Trophoblast cell (in vitro differentiated cells and primary cell): Measurements from ENCODE around the gene C3orf70.

Source experiments
- DNase-seq, 2 donors: peaks; one replicate each; pipeline ENCODE4 v3.0.0-alpha.2; 2016
- H2AFZ ChIP-seq: 2 replicates; pipeline ENCODE4 v1.6.1; 2013; ENCODE audit warnings: low read length, moderate library complexity, mild to moderate bottlenecking; ENCODE audit not compliant: insufficient read depth, poor library complexity
- H2AK5ac ChIP-seq: 2 replicates; pipeline ENCODE4 v1.6.1; 2013; ENCODE audit warnings: mild to moderate bottlenecking, low read length
- H2BK120ac ChIP-seq: 2 replicates; pipeline ENCODE4 v1.6.1; 2013; ENCODE audit warnings: low read length, mild to moderate bottlenecking, moderate library complexity; ENCODE audit not compliant: insufficient read depth, poor library complexity
- H2BK12ac ChIP-seq: 2 replicates; pipeline ENCODE4 v1.6.1; 2013; ENCODE audit warnings: mild to moderate bottlenecking, low read length, moderate library complexity
- H2BK5ac ChIP-seq: 2 replicates; pipeline ENCODE4 v1.6.1; 2013; ENCODE audit warnings: low read length, low read depth, moderate library complexity, mild to moderate bottlenecking; ENCODE audit not compliant: poor library complexity
- H3K14ac ChIP-seq: 2 replicates; pipeline ENCODE4 v1.6.1; 2013; ENCODE audit warnings: mild to moderate bottlenecking, low read length
- H3K18ac ChIP-seq: 2 replicates; pipeline ENCODE4 v1.6.1; 2013; ENCODE audit warnings: mild to moderate bottlenecking, low read length
- H3K23ac ChIP-seq: 2 replicates; pipeline ENCODE4 v1.6.1; 2013; ENCODE audit warnings: low read length
- H3K27ac ChIP-seq: 2 replicates; pipeline ENCODE4 v1.5.1; 2013; ENCODE audit warnings: low read depth, mild to moderate bottlenecking, inconsistent platforms, low read length, moderate library complexity
- H3K27me3 ChIP-seq: 2 replicates; pipeline ENCODE4 v1.6.1; 2013; ENCODE audit warnings: inconsistent platforms, mild to moderate bottlenecking, low read length, moderate library complexity; ENCODE audit not compliant: insufficient read depth
- H3K36me3 ChIP-seq, 2 experiments: 1 replicate in 1 of 2; 2 replicates in 1 of 2; pipeline ENCODE4 v1.6.1; 2013; ENCODE audit warnings: low read length in 2 of 2, mild to moderate bottlenecking in 2 of 2, moderate library complexity in 1 of 2; ENCODE audit not compliant: insufficient read depth in 2 of 2, control insufficient read depth in 1 of 2
- H3K4ac ChIP-seq: 2 replicates; pipeline ENCODE4 v1.6.1; 2013; ENCODE audit warnings: low read depth, mild to moderate bottlenecking, low read length, moderate library complexity
- H3K4me1 ChIP-seq, 2 experiments: 1 replicate in 1 of 2; 2 replicates in 1 of 2; pipeline ENCODE4 v1.6.1; 2013; ENCODE audit warnings: low read length in 2 of 2, mild to moderate bottlenecking in 2 of 2, moderate library complexity in 1 of 2; ENCODE audit not compliant: insufficient read depth in 2 of 2, control insufficient read depth in 1 of 2
- H3K4me2 ChIP-seq: 2 replicates; pipeline ENCODE4 v1.6.1; 2013; ENCODE audit warnings: inconsistent platforms, mild to moderate bottlenecking, low read length, moderate library complexity
- H3K4me3 ChIP-seq: 2 replicates; pipeline ENCODE4 v1.5.1; 2013; ENCODE audit warnings: mild to moderate bottlenecking, low read depth, low read length, inconsistent platforms
- H3K79me1 ChIP-seq: one replicate; pipeline ENCODE4 v1.6.1; 2013; ENCODE audit warnings: low read length
- H3K79me2 ChIP-seq: 2 replicates; pipeline ENCODE4 v1.6.1; 2013; ENCODE audit warnings: low read length, mild to moderate bottlenecking; ENCODE audit not compliant: control insufficient read depth, insufficient read depth, poor library complexity
- H3K9ac ChIP-seq: 2 replicates; pipeline ENCODE4 v1.6.1; 2013; ENCODE audit warnings: mild to moderate bottlenecking, low read length
- H3K9me3 ChIP-seq: 2 replicates; pipeline ENCODE4 v1.6.1; 2013; ENCODE audit warnings: low read depth, mild to moderate bottlenecking, control low read depth, inconsistent platforms, low read length; ENCODE audit not compliant: insufficient read depth
- H4K12ac ChIP-seq: 2 replicates; pipeline ENCODE4 v1.6.1; 2013; ENCODE audit warnings: low read depth, mild to moderate bottlenecking, low read length, moderate library complexity
- H4K8ac ChIP-seq: 2 replicates; pipeline ENCODE4 v1.6.1; 2013; ENCODE audit warnings: low read depth, mild to moderate bottlenecking, low read length, moderate library complexity
- H4K91ac ChIP-seq: one replicate; pipeline ENCODE4 v1.6.1; 2013; ENCODE audit warnings: low read depth, mild to moderate bottlenecking, low read length, moderate library complexity
- WGBS: extraction: QIAGEN DNeasy Blood & Tissue Kit; methylation state at CpG from one replicate; pipeline ENCODE4 v1.1.7; 2013; ENCODE audit warnings: missing lambda C conversion rate; ENCODE audit not compliant: insufficient read length, insufficient coverage; ENCODE audit errors: extremely low coverage; 5-methylcytosine and 5-hydroxymethylcytosine counted together

Gene C3orf70

GRCh38 chr3:185066251-185066650 is 86.6 kb downstream of the C3orf70 start:
- H3K23ac ChIP-seq = no peak overlapping the region
- H4K8ac ChIP-seq = no peak overlapping the region
- H4K91ac ChIP-seq = no peak overlapping the region
- H3K4me3 ChIP-seq = no peak overlapping the region
- H3K9me3 ChIP-seq = peaks cover 2% of the 10 kb centered on the region
- H2BK5ac ChIP-seq = no peak overlapping the region
- H3K79me2 ChIP-seq = no peaks in the 10 kb centered on the region
- no peak overlapping the region for H2AFZ ChIP-seq
- no peak for DNase-seq
- H3K18ac ChIP-seq = no peak overlapping the region
- H3K27ac ChIP-seq = no peak overlapping the region
- no peak overlapping the region for H4K12ac ChIP-seq
- no peak overlapping the region for H3K4ac ChIP-seq
- no peak overlapping the region for H2AK5ac ChIP-seq
- no peak overlapping the region for H2BK12ac ChIP-seq
- no peak overlapping the region for H2BK120ac ChIP-seq
- H3K14ac ChIP-seq = no peak overlapping the region
- H3K27me3 ChIP-seq = no peaks in the 10 kb centered on the region
- no CpG with 5 or more reads among the region's 4 CpGs for WGBS
- peaks cover 0 to 2% of the 10 kb centered on the region in 2 experiments for H3K4me1 ChIP-seq
- no peak overlapping the region for H3K9ac ChIP-seq
- no peaks in the 10 kb centered on the region for H3K79me1 ChIP-seq
- no peak overlapping the region for H3K4me2 ChIP-seq
- H3K36me3 ChIP-seq = no peaks in the 10 kb centered on the region

- H4K91ac ChIP-seq = no peak overlapping the region
- H3K9me3 ChIP-seq = peaks cover 5% of the 10 kb centered on the region
- no peak overlapping the region for H3K18ac ChIP-seq
- H3K4me1 ChIP-seq = peaks cover 0 to 2% of the 10 kb centered on the region in 2 experiments
- H2BK5ac ChIP-seq = no peak overlapping the region
- no peak overlapping the region for H3K4me2 ChIP-seq
- no peak overlapping the region for H3K23ac ChIP-seq
- no peaks in the 10 kb centered on the region for H3K79me2 ChIP-seq
- no peak overlapping the region for H2BK120ac ChIP-seq
- H3K79me1 ChIP-seq = no peaks in the 10 kb centered on the region
- H2AK5ac ChIP-seq = no peak overlapping the region
- H3K27me3 ChIP-seq = no peaks in the 10 kb centered on the region
- H4K12ac ChIP-seq = no peak overlapping the region
- H3K9ac ChIP-seq = no peak overlapping the region
- no peak overlapping the region for H3K14ac ChIP-seq
- no peak overlapping the region for H3K4me3 ChIP-seq
- no peak for DNase-seq
- no peak overlapping the region for H4K8ac ChIP-seq
- no CpG with 5 or more reads among the region's 3 CpGs for WGBS
- no peak overlapping the region for H3K27ac ChIP-seq
- no peak overlapping the region for H3K4ac ChIP-seq
- no peak overlapping the region for H2AFZ ChIP-seq
- no peak overlapping the region for H2BK12ac ChIP-seq
- no peaks in the 10 kb centered on the region for H3K36me3 ChIP-seq
Measured at GRCh38 chr3:185065059-185065458, 87.8 kb downstream of the C3orf70 start.

- Histone ChIP-seq H3K36me3 (no peaks in the 10 kb centered on the region), H3K9me3 (peaks cover 5% of the 10 kb centered on the region), H3K79me1 (no peaks in the 10 kb centered on the region), H3K79me2 (no peaks in the 10 kb centered on the region), H3K4me2 (no peak overlapping the region), H2BK5ac (no peak overlapping the region), H3K23ac (no peak overlapping the region), H4K8ac (no peak overlapping the region), H4K91ac (no peak overlapping the region), H3K4ac (no peak overlapping the region), H3K4me1 (no peaks in the 10 kb centered on the region), H2BK12ac (no peak overlapping the region), H4K12ac (no peak overlapping the region), H3K27ac (no peak overlapping the region), H2AFZ (no peak overlapping the region), H3K9ac (no peak overlapping the region), H2AK5ac (no peak overlapping the region), H3K18ac (no peak overlapping the region), H3K4me3 (no peak overlapping the region), H3K27me3 (no peaks in the 10 kb centered on the region), H3K14ac (no peak overlapping the region), H2BK120ac (no peak overlapping the region)
- DNase-seq = no peak
- WGBS = no CpG with 5 or more reads among the region's 3 CpGs
Measured at GRCh38 chr3:185063431-185063830, 89.4 kb downstream of the C3orf70 start.

- DNase-seq = no peak
- Histone ChIP-seq H2BK120ac (no peak overlapping the region), H3K4ac (no peak overlapping the region), H2BK5ac (no peak overlapping the region), H4K8ac (no peak overlapping the region), H3K79me1 (no peaks in the 10 kb centered on the region), H2BK12ac (no peak overlapping the region), H3K36me3 (peaks cover 0 to 2% of the 10 kb centered on the region in 2 experiments), H3K14ac (no peak overlapping the region), H3K9ac (no peak overlapping the region), H3K27me3 (no peaks in the 10 kb centered on the region), H4K91ac (no peak overlapping the region), H3K79me2 (no peaks in the 10 kb centered on the region), H3K18ac (no peak overlapping the region), H2AFZ (no peak overlapping the region), H3K4me1 (no peaks in the 10 kb centered on the region), H3K4me2 (no peak overlapping the region), H3K4me3 (no peak overlapping the region), H3K27ac (no peak overlapping the region), H3K9me3 (peaks cover 8% of the 10 kb centered on the region), H4K12ac (no peak overlapping the region), H2AK5ac (no peak overlapping the region), H3K23ac (no peak overlapping the region)
Measured at GRCh38 chr3:185062191-185062590, 90.7 kb downstream of the C3orf70 start.
